ENCODE results near the gene CHD8.

The CHD8 gene

DNA sequence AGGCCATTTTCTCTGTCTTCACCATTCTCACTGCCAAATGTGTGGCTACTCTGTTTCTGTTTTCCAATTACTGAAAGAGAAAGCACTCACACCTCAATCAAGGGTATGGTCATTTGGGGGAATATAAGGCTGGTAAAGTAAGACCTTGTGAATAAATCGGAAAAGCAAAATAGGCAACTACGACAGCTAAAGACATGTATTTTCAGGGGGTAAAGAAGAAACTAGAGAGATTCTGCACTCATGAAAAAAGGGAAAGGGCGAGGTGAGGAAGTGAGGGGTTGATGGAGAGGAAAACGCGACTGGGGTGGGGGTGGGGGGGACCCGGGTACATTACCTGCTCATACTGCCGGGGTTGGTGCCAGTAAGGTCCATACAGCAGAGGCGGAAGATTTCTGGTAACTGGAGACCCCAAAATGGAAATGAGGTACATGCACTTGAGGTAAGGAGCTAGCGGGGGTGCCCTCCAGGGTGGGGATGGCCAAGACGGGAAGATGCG, 19.3 kb downstream of the CHD8 start:
- TF ChIP-seq, protein P1, sequence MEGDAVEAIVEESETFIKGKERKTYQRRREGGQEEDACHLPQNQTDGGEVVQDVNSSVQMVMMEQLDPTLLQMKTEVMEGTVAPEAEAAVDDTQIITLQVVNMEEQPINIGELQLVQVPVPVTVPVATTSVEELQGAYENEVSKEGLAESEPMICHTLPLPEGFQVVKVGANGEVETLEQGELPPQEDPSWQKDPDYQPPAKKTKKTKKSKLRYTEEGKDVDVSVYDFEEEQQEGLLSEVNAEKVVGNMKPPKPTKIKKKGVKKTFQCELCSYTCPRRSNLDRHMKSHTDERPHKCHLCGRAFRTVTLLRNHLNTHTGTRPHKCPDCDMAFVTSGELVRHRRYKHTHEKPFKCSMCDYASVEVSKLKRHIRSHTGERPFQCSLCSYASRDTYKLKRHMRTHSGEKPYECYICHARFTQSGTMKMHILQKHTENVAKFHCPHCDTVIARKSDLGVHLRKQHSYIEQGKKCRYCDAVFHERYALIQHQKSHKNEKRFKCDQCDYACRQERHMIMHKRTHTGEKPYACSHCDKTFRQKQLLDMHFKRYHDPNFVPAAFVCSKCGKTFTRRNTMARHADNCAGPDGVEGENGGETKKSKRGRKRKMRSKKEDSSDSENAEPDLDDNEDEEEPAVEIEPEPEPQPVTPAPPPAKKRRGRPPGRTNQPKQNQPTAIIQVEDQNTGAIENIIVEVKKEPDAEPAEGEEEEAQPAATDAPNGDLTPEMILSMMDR (conservative IDR thresholded peaks at IDR 0.05; ENCODE audit: low read depth, low read length), result no peak
- H3K4me3 ChIP-seq (ENCODE audit: low read length), result peak overlapping the region; percentile 93

DNA sequence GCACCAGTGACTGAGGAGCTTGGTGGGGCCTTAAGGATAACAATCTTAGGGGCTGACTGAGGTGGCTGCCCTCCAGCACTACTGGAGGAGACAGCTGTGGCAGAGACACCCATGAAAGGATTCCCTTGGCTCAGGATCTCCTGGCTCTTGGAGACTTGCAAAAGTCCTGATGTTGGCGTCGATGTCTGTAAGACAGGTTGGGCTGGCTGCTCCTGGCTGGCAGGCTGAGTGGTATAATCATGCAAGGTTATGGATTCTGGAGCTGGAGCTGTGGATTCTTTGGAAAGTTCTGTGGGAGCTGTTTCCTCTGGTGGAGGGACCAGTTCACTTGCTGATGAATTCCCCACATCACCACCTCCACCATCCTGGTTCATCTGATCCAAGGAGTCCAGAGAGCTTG, 24.8 kb downstream of the CHD8 start:
- TF ChIP-seq, protein P1 (conservative IDR thresholded peaks at IDR 0.05; ENCODE audit: low read depth, low read length), result no peak
- no peak overlapping the region for H3K4me3 ChIP-seq (ENCODE audit: low read length)
- no peak for DNase-seq (ENCODE audit: low read depth)

More for the DNA sequence above, 19.3 kb downstream of the CHD8 start:
- no peak for DNase-seq (ENCODE audit: low read depth)

DNA sequence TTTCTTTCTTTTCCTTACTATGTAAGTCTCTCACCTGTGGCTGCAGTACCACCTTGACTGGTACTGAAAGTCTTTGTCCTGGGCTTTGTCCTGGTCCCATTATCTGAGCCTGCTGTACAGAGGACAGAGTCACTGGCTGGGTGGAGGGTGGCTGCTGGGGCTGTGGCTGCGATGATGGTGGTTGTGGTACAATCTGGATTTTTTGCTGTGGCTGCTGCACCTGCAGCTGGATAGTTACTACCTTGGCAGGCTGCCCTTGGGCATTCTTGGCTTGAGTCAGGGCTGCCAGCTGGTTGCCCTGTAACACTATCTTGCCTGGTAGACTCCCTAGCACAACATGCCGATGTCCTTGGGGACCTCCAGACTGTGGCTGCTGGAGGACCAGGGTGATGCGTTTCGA, 27.0 kb downstream of the CHD8 start:
- no peak for DNase-seq (ENCODE audit: low read depth)
- TF ChIP-seq, protein P1 (conservative IDR thresholded peaks at IDR 0.05; ENCODE audit: low read depth, low read length), result no peak
- no peak overlapping the region for H3K4me3 ChIP-seq (ENCODE audit: low read length)

DNA sequence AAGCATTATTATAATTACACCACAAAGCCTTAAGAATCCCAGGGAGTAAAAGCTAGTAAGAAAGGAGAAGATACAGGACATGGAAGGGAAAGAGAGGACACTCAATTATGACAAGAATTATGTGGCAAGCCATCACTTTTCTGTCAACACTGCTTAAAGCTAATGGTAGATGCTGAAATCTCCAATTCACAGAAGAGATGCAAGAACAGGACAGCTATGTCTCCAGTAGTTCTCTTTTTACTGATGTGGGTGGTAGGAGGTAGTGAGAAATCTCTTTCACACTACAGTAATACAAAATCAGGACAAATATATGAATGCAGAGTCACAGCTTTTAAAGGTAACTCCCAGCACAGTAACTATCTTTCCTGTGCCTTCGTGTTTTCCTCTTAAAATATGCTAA, 29.2 kb downstream of the CHD8 start:
- DNase-seq (ENCODE audit: low read depth), result no peak
- TF ChIP-seq, protein P1 (conservative IDR thresholded peaks at IDR 0.05; ENCODE audit: low read depth, low read length), result no peak
- no peak overlapping the region for H3K4me3 ChIP-seq (ENCODE audit: low read length)

GRCh38 chr14:21419528-21419927, 36.4 kb downstream of the CHD8 start:
- TF ChIP-seq, protein P1 (conservative IDR thresholded peaks at IDR 0.05; ENCODE audit: low read depth, low read length), result no peak
- no peak for DNase-seq (ENCODE audit: low read depth)
- no peak overlapping the region for H3K4me3 ChIP-seq (ENCODE audit: low read length)

GRCh38 chr14:21415329-21415728, 40.6 kb downstream of the CHD8 start:
- no peak overlapping the region for H3K4me3 ChIP-seq (ENCODE audit: low read length)
- TF ChIP-seq, protein P1 (conservative IDR thresholded peaks at IDR 0.05; ENCODE audit: low read depth, low read length), result no peak
- no peak for DNase-seq (ENCODE audit: low read depth)

GRCh38 chr14:21414137-21414631, 41.7 kb downstream of the CHD8 start:
- TF ChIP-seq, protein P1 (conservative IDR thresholded peaks at IDR 0.05; ENCODE audit: low read depth, low read length), result no peak
- no peak overlapping the region for H3K4me3 ChIP-seq (ENCODE audit: low read length)

More at GRCh38 chr14:21414137-21414631, 41.7 kb downstream of the CHD8 start:
- DNase-seq (ENCODE audit: low read depth), result no peak

Measured in retinal pigment epithelial cell (primary cell).